H1 (cell line): ENCODE measurements around the gene KCNIP2. TPM values are rescaled to one million over a fixed set of nuclear protein-coding genes. Genes with fewer than 3 reads are reported as not detected.

Experiments used
- CTCF ChIA-PET: fragments of 300-600 bp; sonication (Branson Sonifier 250); formaldehyde crosslinking; loops from one replicate; lab custom pipeline; 2021; ENCODE audit not compliant: partially characterized antibody; lab: Charles Lee
- POLR2A ChIA-PET: fragments of 300-600 bp; sonication (Branson Sonifier 250); formaldehyde crosslinking; loops from one replicate; lab custom pipeline; 2021; ENCODE audit warnings: inconsistent platforms; ENCODE audit not compliant: partially characterized antibody; lab: Charles Lee
- DNase-seq, 2 experiments: peaks; one replicate each; pipeline versions ENCODE4 v3.0.0 to v3.0.0-alpha.2; 2010 to 2022; ENCODE audit warnings: low spot score in 2 of 2, low read depth in 1 of 2, mixed read lengths in 1 of 2
- FAIRE-seq: peaks from 2 replicates; lab custom pipeline; 2011; peaks lifted over from hg19 to GRCh38; lab: Jason Lieb, UNC
- H2AFZ ChIP-seq: 2 replicates; pipeline ENCODE4 v1.8.1; 2012; ENCODE audit warnings: low read length, inconsistent platforms
- H2AK5ac ChIP-seq: 2 replicates; pipeline ENCODE4 v1.6.1; 2013; ENCODE audit warnings: low read depth, low read length
- H2BK120ac ChIP-seq: replicated peaks from 2 replicates; pipeline ENCODE3; 2013; ENCODE audit warnings: low read depth, low read length, inconsistent platforms
- H2BK12ac ChIP-seq: 2 replicates; pipeline ENCODE4 v1.6.1; 2013; ENCODE audit warnings: low read depth, low read length
- H2BK15ac ChIP-seq: 2 replicates; pipeline ENCODE4 v1.6.1; 2013; ENCODE audit warnings: low read length
- H2BK20ac ChIP-seq: 2 replicates; pipeline ENCODE4 v1.6.1; 2013; ENCODE audit warnings: low read length
- H2BK5ac ChIP-seq: 2 replicates; pipeline ENCODE4 v1.6.1; 2013; ENCODE audit warnings: low read depth, low read length
- H3K14ac ChIP-seq: 2 replicates; pipeline ENCODE4 v1.6.1; 2013; ENCODE audit warnings: inconsistent platforms; ENCODE audit not compliant: insufficient read length
- H3K18ac ChIP-seq: 2 replicates; pipeline ENCODE4 v1.6.1; 2013; ENCODE audit warnings: low read length; ENCODE audit errors: extremely low read depth
- H3K23ac ChIP-seq: 2 replicates; pipeline ENCODE4 v1.6.1; 2013; ENCODE audit warnings: inconsistent platforms; ENCODE audit not compliant: insufficient read length
- H3K23me2 ChIP-seq: 2 replicates; pipeline ENCODE4 v1.6.1; 2013; ENCODE audit warnings: low read depth, low read length
- H3K27ac ChIP-seq: 2 replicates; pipeline ENCODE4 v1.6.1; 2011; ENCODE audit warnings: low read depth, low read length, inconsistent platforms
- H3K27me3 ChIP-seq, 4 experiments: replicated peaks in 1 of 4; 1 replicate in 1 of 4; 2 replicates in 3 of 4; pipeline versions ENCODE4 v1.6.1 to v1.8.1; 2011 to 2013; ENCODE audit warnings: low read length in 3 of 4, mild to moderate bottlenecking in 3 of 4, inconsistent platforms in 2 of 4, mixed read lengths in 2 of 4, moderate library complexity in 1 of 4; ENCODE audit not compliant: control insufficient read depth in 3 of 4, insufficient read depth in 3 of 4; ENCODE audit errors: extremely low read depth in 1 of 4
- H3K36me3 ChIP-seq, 4 experiments: 2 replicates each; pipeline versions ENCODE4 v1.6.1 to v1.8.1; 2011 to 2013; ENCODE audit warnings: mild to moderate bottlenecking in 4 of 4, low read length in 3 of 4, moderate library complexity in 2 of 4, control low read depth in 1 of 4, inconsistent platforms in 1 of 4; ENCODE audit not compliant: insufficient read depth in 4 of 4, control insufficient read depth in 2 of 4
- H3K4ac ChIP-seq: replicated peaks from 2 replicates; pipeline ENCODE3; 2013; ENCODE audit warnings: low read length, low read depth, mixed read lengths, inconsistent platforms; ENCODE audit not compliant: insufficient read length
- H3K4me1 ChIP-seq, 4 experiments: replicated peaks in 1 of 4; 1 replicate in 1 of 4; 2 replicates in 3 of 4; pipeline versions ENCODE4 v1.6.1 to v1.8.1; 2011 to 2013; ENCODE audit warnings: low read length in 3 of 4, inconsistent platforms in 2 of 4, mixed read lengths in 1 of 4; ENCODE audit not compliant: insufficient read depth in 4 of 4, control insufficient read depth in 3 of 4
- H3K4me2 ChIP-seq, 2 experiments: 2 replicates each; pipeline versions ENCODE4 v1.6.1 to v1.8.1; 2011 to 2013; ENCODE audit warnings: low read depth in 2 of 2, low read length in 2 of 2, control low read depth in 1 of 2, inconsistent platforms in 1 of 2, mild to moderate bottlenecking in 1 of 2; ENCODE audit not compliant: insufficient read depth in 1 of 2
- H3K4me3 ChIP-seq, 4 experiments: fragments of 200-600, 300-600 bp in 1 of 4; sonication (generic), shearing (Covaris generic), sonication (Bioruptor Twin) in 1 of 4; 2 replicates each; pipeline versions ENCODE4 v1.5.1 to v1.8.1; 2011 to 2016; ENCODE audit warnings: low read length in 4 of 4, low read depth in 3 of 4, control low read depth in 2 of 4, inconsistent platforms in 2 of 4, mild to moderate bottlenecking in 2 of 4, mixed read lengths in 1 of 4, moderate library complexity in 1 of 4; ENCODE audit not compliant: insufficient read depth in 2 of 4; ENCODE audit errors: extremely low read depth in 1 of 4
- H3K56ac ChIP-seq: replicated peaks from 2 replicates; pipeline ENCODE3; 2013; ENCODE audit warnings: low read depth, mild to moderate bottlenecking, mixed read lengths, low read length, inconsistent platforms; ENCODE audit not compliant: insufficient read length
- H3K79me1 ChIP-seq: 2 replicates; pipeline ENCODE4 v1.6.1; 2013; ENCODE audit warnings: low read depth, low read length, control low read depth
- H3K79me2 ChIP-seq, 2 experiments: 2 replicates each; pipeline versions ENCODE4 v1.6.1 to v1.8.1; 2012 to 2013; ENCODE audit warnings: low read length in 2 of 2, mild to moderate bottlenecking in 2 of 2, inconsistent platforms in 1 of 2; ENCODE audit not compliant: insufficient read depth in 2 of 2, control insufficient read depth in 1 of 2
- H3K9ac ChIP-seq, 4 experiments: replicated peaks in 1 of 4; 1 replicate in 1 of 4; 2 replicates in 3 of 4; pipeline versions ENCODE4 v1.6.1 to v1.8.1; 2011 to 2013; ENCODE audit warnings: low read depth in 3 of 4, low read length in 3 of 4, control low read depth in 2 of 4, mild to moderate bottlenecking in 2 of 4, moderate library complexity in 2 of 4, inconsistent platforms in 1 of 4; ENCODE audit errors: extremely low read depth in 1 of 4
- H3K9me3 ChIP-seq, 2 experiments: 2 replicates each; pipeline versions ENCODE4 v1.6.1 to v1.8.1; 2012 to 2013; ENCODE audit warnings: mild to moderate bottlenecking in 2 of 2, moderate library complexity in 2 of 2, control low read depth in 1 of 2, inconsistent platforms in 1 of 2, low read depth in 1 of 2, low read length in 1 of 2, mixed read lengths in 1 of 2; ENCODE audit not compliant: insufficient read depth in 2 of 2
- H4K20me1 ChIP-seq, 2 experiments: replicated peaks in 1 of 2; 2 replicates each; pipeline versions ENCODE3 to v1.8.1; 2011 to 2013; ENCODE audit warnings: inconsistent platforms in 2 of 2, low read length in 2 of 2, mild to moderate bottlenecking in 1 of 2; ENCODE audit not compliant: insufficient read depth in 2 of 2, control insufficient read depth in 1 of 2
- H4K5ac ChIP-seq: 2 replicates; pipeline ENCODE4 v1.6.1; 2013; ENCODE audit warnings: low read length, low read depth, mixed read lengths, inconsistent platforms; ENCODE audit not compliant: insufficient read length
- H4K8ac ChIP-seq: 2 replicates; pipeline ENCODE4 v1.8.0; 2013; ENCODE audit warnings: mild to moderate bottlenecking, moderate library complexity, low read length, inconsistent platforms; ENCODE audit not compliant: insufficient read depth; ENCODE audit errors: extremely low read depth
- H4K91ac ChIP-seq: replicated peaks from 2 replicates; pipeline ENCODE3; 2013; ENCODE audit warnings: low read length, mixed read lengths, inconsistent platforms; ENCODE audit not compliant: insufficient read length
- CHD2 ChIP-seq: IDR thresholded peaks from 2 replicates; pipeline ENCODE4 v1.6.1; 2012; ENCODE audit warnings: low read length, improper control_type of control experiment
- E2F6 ChIP-seq: IDR thresholded peaks from 2 replicates; pipeline ENCODE4 v1.6.1; 2012; ENCODE audit warnings: inconsistent platforms
- EP300 ChIP-seq, 2 experiments: IDR thresholded peaks; 1 replicate in 1 of 2; 2 replicates in 1 of 2; pipeline ENCODE4 v1.6.1; 2011 to 2012; ENCODE audit warnings: low read depth in 2 of 2, low read length in 2 of 2, mild to moderate bottlenecking in 2 of 2, borderline replicate concordance in 1 of 2, inconsistent platforms in 1 of 2, moderate library complexity in 1 of 2
- HDAC2 ChIP-seq, 2 experiments: fragments of 300-600 bp in 1 of 2; sonication (generic) in 1 of 2; IDR thresholded peaks; 2 replicates each; pipeline ENCODE4 v1.6.1; 2011 to 2012; ENCODE audit warnings: low read depth in 2 of 2, low read length in 2 of 2, mild to moderate bottlenecking in 2 of 2, moderate library complexity in 2 of 2, borderline replicate concordance in 1 of 2, inconsistent platforms in 1 of 2
- KDM5A ChIP-seq: fragments of 200-600 bp; IDR thresholded peaks from 2 replicates; pipeline ENCODE4 v1.7.1; 2012; ENCODE audit warnings: mild to moderate bottlenecking, low read length, inconsistent platforms, mixed read lengths
- MAX ChIP-seq: IDR thresholded peaks from 2 replicates; pipeline ENCODE4 v1.6.1; 2012; ENCODE audit warnings: inconsistent platforms
- SAP30 ChIP-seq: fragments of 300-600 bp; sonication (generic); IDR thresholded peaks from 2 replicates; pipeline ENCODE4 v1.7.1; 2012; ENCODE audit warnings: low read length, moderate library complexity, mild to moderate bottlenecking, inconsistent platforms; ENCODE audit not compliant: insufficient read depth, insufficient replicate concordance
- SIN3A ChIP-seq, 2 experiments: IDR thresholded peaks in 1 of 2; conservative IDR thresholded peaks in 1 of 2; 2 replicates each; pipeline ENCODE4 v1.6.1; 2011 to 2012; ENCODE audit warnings: low read length in 2 of 2, improper control_type of control experiment in 1 of 2, low read depth in 1 of 2, mild to moderate bottlenecking in 1 of 2
- SIRT6 ChIP-seq: IDR thresholded peaks from one replicate; pipeline ENCODE4 v1.7.1; 2012; ENCODE audit warnings: low read length, inconsistent platforms
- whole genome bisulfite sequencing, 2 experiments: shearing (Covaris generic) in 1 of 2; methylation state at CpG; one replicate each; pipeline versions ENCODE4 v1.1.6 to v1.1.7; 2013 to 2015; ENCODE audit warnings: low lambda C conversion rate in 2 of 2, mixed read lengths in 2 of 2, inconsistent platforms in 1 of 2, low coverage in 1 of 2, missing lambda C conversion rate in 1 of 2; ENCODE audit not compliant: insufficient replicate concordance in 2 of 2, insufficient coverage in 1 of 2, insufficient read length in 1 of 2; ENCODE audit errors: extremely low coverage in 1 of 2, missing lambda C conversion rate in 1 of 2; 5-methylcytosine and 5-hydroxymethylcytosine counted together
- polyA plus RNA-seq, 7 experiments: library from polyadenylated mRNA; depleted of rRNA in 3 of 7; stranded (reverse) in 5 of 7; unstranded in 2 of 7; fragments of >200 nt in 5 of 7; fragments of 200-250 nt in 2 of 7; gene quantifications; 1 replicate in 5 of 7; 2 replicates in 1 of 7; 4 replicates in 1 of 7; pipeline versions ENCODE4 v1.2.1 to v1.2.3, GENCODE V29; 2011 to 2013; ENCODE audit warnings: missing spikeins in 2 of 7, mixed read lengths in 2 of 7
- total RNA-seq: library from RNA; stranded (reverse); fragmentation: NEBNext Ultra II Directional; extraction: Animal tissue kit (Norgen Biotek cat#: 25700); gene quantifications from 2 replicates; pipeline ENCODE4 v1.2.1, GENCODE V29; 2021
- TF ChIP-seq, protein P1 (sequence below): IDR thresholded peaks from 2 replicates; pipeline ENCODE4 v1.6.1; 2011; ENCODE audit warnings: low read depth, mild to moderate bottlenecking, low read length; ENCODE audit not compliant: insufficient read depth

KCNIP2 gene
- total and polyA plus RNA-seq, 2 of the 8 experiments (the other 6 are each of a cell fraction or from before 2014, with no cell fraction given): 2.7 to 6.0 TPM

DNA sequence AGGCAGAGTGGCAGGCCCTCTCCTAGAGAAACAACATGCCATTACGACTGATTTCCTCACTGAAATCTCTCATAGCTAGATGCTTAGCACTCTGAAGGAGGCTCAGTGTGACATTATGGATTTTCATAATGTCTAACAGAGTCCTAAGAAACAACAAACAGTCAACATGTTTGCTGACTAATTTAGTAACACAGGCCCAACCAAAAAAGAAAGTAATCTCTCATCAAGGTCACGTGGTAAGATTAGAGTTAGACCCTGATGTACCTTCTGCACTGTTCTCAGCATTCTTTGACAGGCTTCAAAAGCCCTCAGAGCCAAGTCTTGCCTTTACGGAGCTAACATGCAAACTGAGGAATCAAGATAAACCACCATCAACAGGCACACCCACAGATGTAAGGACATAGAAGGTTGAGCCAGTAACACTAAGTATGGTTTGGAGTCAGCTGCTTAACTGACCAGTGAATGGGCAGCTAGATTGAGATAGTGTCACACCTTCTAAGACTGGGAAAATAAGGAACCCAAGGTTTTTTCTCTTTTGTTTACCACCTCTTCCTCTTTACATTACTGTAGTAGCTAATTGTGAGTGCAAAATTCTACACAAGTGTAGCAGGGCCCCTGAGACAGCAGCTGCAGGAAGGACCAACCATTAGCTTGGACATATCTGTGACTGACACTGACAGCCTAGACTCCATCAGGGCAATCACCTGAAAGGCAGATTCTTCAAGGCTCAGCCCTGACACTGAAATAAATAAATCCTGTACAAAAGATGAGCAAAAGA is 15.3 kb upstream of the KCNIP2 start:
- POLR2A ChIA-PET: no interaction called here
- no peak for FAIRE-seq

More for the DNA sequence above, 15.3 kb upstream of the KCNIP2 start:
- 89% methylated on average over 3 of the region's 3 CpGs; no CpG with 5 or more reads in 1 of the 2 experiments for WGBS, 2 experiments
- H3K27ac ChIP-seq: no peak overlapping the region
- no peak overlapping the region for H4K91ac ChIP-seq
- H3K4me2 ChIP-seq: no peak overlapping the region
- DNase-seq: no peak
- H2BK120ac ChIP-seq: no peak overlapping the region
- H3K18ac ChIP-seq: no peak overlapping the region
- H3K9me3 ChIP-seq: peaks cover 0 to 6% of the 10 kb centered on the region in 2 experiments; a peak in 2 of 4 replicates
- no peak overlapping the region for H3K23ac ChIP-seq
- no peak overlapping the region for H2AFZ ChIP-seq
- no peaks in the 10 kb centered on the region for H3K23me2 ChIP-seq
- no peaks in the 10 kb centered on the region for H4K20me1 ChIP-seq
- H2BK12ac ChIP-seq: no peak overlapping the region
- no peak overlapping the region for H2BK15ac ChIP-seq
- no peak overlapping the region for H2BK5ac ChIP-seq
- H3K79me1 ChIP-seq: no peaks in the 10 kb centered on the region
- CTCF ChIA-PET: interaction anchor here (0.9 to 8.3 kb wide), 16 partner anchors 9 to 214 kb away, joined by 3 to 70 read pairs (median 4); partner anchors contain the start of gene KCNIP2
- no peak overlapping the region for H3K9ac ChIP-seq
- TF ChIP-seq SIRT6 (no peak), EP300 (IDR thresholded peaks at IDR 0.05; ENCODE audit: borderline replicate concordance in 1 of 2, low read depth in 2 of 2, low read length in 2 of 2) (no peak), MAX (no peak), SIN3A (conservative IDR thresholded peaks at IDR 0.05 in 1 of 2, IDR thresholded peaks at IDR 0.05 in 1 of 2; ENCODE audit: low read depth in 1 of 2, low read length in 2 of 2) (no peak), CHD2 (no peak), E2F6 (no peak), SAP30 (no peak), HDAC2 (IDR thresholded peaks at IDR 0.05; ENCODE audit: borderline replicate concordance in 1 of 2, low read depth in 2 of 2, low read length in 2 of 2) (no peak), KDM5A (no peak)
- TF ChIP-seq, protein P1, sequence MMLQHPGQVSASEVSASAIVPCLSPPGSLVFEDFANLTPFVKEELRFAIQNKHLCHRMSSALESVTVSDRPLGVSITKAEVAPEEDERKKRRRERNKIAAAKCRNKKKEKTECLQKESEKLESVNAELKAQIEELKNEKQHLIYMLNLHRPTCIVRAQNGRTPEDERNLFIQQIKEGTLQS: no peak
- H2BK20ac ChIP-seq: no peak overlapping the region
- H3K36me3 ChIP-seq: no peaks in the 10 kb centered on the region; a peak in 1 of 8 replicates
- H3K4me1 ChIP-seq: no peaks in the 10 kb centered on the region
- no peak overlapping the region for H3K4ac ChIP-seq
- no peak overlapping the region for H4K8ac ChIP-seq
- H4K5ac ChIP-seq: no peak overlapping the region
- H3K56ac ChIP-seq: no peak overlapping the region
- H2AK5ac ChIP-seq: no peak overlapping the region
- H3K27me3 ChIP-seq: no peaks in the 10 kb centered on the region
- H3K79me2 ChIP-seq: no peaks in the 10 kb centered on the region
- no peak overlapping the region for H3K4me3 ChIP-seq
- no peak overlapping the region for H3K14ac ChIP-seq
